A549 (cell line): ENCODE results near the gene COL5A2.

Experiments used
- BHLHE40 ChIP-seq: IDR thresholded peaks from 2 replicates; pipeline ENCODE4 v1.6.1; 2012; ENCODE audit warnings: low read depth, low read length, inconsistent platforms
- EP300 ChIP-seq, 2 experiments: fragments of >200 bp; sonication (Bioruptor Twin); formaldehyde crosslinking; IDR thresholded peaks; 2 replicates in 1 of 2; 3 replicates in 1 of 2; pipeline ENCODE4 v1.6.1; 2016 to 2017
- MAFK ChIP-seq: fragments of 450-650 bp; IDR thresholded peaks from 2 replicates; pipeline ENCODE4 v1.6.1; 2014; ENCODE audit not compliant: partially characterized antibody
- NR3C1 ChIP-seq: fragments of >200 bp; sonication (Bioruptor Twin); formaldehyde crosslinking; IDR thresholded peaks from 3 replicates; pipeline ENCODE4 v1.6.1; 2017
- RAD21 ChIP-seq, 2 experiments: fragments of >200 bp in 1 of 2; sonication (Bioruptor Twin) in 1 of 2; formaldehyde crosslinking in 1 of 2; IDR thresholded peaks in 1 of 2; conservative IDR thresholded peaks in 1 of 2; 2 replicates in 1 of 2; 3 replicates in 1 of 2; pipeline ENCODE4 v1.6.1; 2012 to 2018; ENCODE audit warnings: inconsistent platforms in 1 of 2
- RNF2 ChIP-seq: fragments of 200-600 bp; sonication (generic); IDR thresholded peaks from 2 replicates; pipeline ENCODE4 v1.6.1; 2016; ENCODE audit warnings: low read depth, mild to moderate bottlenecking, antibody characterized with exemption, moderate library complexity, borderline replicate concordance
- TF ChIP-seq, protein P1 (sequence below): fragments of 200-600 bp; sonication (generic); IDR thresholded peaks from 2 replicates; pipeline ENCODE4 v1.6.1; 2016; ENCODE audit warnings: antibody characterized with exemption, mild to moderate bottlenecking, moderate library complexity
- TF ChIP-seq, protein P2 (sequence below): IDR thresholded peaks from 2 replicates; pipeline ENCODE4 v1.6.1; 2012
- TF ChIP-seq, protein P3 (sequence below): fragments of >200 bp; sonication (Bioruptor Twin); formaldehyde crosslinking; IDR thresholded peaks from 3 replicates; pipeline ENCODE4 v1.5.1; 2016

DNA sequence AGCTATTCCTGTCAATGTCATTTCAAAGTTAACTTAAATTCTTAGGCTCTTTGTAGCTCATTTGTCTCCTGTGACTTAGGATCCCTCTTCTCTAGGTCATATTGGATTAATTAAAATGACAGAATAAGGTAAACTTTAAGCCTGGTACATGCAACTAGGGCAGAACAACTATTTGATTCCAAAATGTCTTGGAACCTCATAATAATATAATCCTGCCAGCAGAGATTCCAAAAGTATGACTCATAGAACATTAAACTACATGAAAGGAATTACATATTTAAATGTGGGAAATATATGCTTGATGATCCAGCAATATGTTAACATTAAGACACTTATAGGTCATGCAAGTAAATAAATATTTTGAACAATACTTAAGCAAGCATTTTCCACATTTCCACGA lies 142.0 kb downstream of the COL5A2 start:
- TF ChIP-seq RNF2, result no peak
- TF ChIP-seq MAFK, result no peak
- TF ChIP-seq, protein P1, sequence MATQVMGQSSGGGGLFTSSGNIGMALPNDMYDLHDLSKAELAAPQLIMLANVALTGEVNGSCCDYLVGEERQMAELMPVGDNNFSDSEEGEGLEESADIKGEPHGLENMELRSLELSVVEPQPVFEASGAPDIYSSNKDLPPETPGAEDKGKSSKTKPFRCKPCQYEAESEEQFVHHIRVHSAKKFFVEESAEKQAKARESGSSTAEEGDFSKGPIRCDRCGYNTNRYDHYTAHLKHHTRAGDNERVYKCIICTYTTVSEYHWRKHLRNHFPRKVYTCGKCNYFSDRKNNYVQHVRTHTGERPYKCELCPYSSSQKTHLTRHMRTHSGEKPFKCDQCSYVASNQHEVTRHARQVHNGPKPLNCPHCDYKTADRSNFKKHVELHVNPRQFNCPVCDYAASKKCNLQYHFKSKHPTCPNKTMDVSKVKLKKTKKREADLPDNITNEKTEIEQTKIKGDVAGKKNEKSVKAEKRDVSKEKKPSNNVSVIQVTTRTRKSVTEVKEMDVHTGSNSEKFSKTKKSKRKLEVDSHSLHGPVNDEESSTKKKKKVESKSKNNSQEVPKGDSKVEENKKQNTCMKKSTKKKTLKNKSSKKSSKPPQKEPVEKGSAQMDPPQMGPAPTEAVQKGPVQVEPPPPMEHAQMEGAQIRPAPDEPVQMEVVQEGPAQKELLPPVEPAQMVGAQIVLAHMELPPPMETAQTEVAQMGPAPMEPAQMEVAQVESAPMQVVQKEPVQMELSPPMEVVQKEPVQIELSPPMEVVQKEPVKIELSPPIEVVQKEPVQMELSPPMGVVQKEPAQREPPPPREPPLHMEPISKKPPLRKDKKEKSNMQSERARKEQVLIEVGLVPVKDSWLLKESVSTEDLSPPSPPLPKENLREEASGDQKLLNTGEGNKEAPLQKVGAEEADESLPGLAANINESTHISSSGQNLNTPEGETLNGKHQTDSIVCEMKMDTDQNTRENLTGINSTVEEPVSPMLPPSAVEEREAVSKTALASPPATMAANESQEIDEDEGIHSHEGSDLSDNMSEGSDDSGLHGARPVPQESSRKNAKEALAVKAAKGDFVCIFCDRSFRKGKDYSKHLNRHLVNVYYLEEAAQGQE, result no peak
- no peak for TF ChIP-seq EP300 (IDR thresholded peaks at IDR 0.05)
- no peak for TF ChIP-seq RAD21 (conservative IDR thresholded peaks at IDR 0.05 in 1 of 2, IDR thresholded peaks at IDR 0.05 in 1 of 2)
- TF ChIP-seq, protein P2, sequence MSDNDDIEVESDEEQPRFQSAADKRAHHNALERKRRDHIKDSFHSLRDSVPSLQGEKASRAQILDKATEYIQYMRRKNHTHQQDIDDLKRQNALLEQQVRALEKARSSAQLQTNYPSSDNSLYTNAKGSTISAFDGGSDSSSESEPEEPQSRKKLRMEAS, result no peak
- no peak for TF ChIP-seq NR3C1
- TF ChIP-seq, protein P3, sequence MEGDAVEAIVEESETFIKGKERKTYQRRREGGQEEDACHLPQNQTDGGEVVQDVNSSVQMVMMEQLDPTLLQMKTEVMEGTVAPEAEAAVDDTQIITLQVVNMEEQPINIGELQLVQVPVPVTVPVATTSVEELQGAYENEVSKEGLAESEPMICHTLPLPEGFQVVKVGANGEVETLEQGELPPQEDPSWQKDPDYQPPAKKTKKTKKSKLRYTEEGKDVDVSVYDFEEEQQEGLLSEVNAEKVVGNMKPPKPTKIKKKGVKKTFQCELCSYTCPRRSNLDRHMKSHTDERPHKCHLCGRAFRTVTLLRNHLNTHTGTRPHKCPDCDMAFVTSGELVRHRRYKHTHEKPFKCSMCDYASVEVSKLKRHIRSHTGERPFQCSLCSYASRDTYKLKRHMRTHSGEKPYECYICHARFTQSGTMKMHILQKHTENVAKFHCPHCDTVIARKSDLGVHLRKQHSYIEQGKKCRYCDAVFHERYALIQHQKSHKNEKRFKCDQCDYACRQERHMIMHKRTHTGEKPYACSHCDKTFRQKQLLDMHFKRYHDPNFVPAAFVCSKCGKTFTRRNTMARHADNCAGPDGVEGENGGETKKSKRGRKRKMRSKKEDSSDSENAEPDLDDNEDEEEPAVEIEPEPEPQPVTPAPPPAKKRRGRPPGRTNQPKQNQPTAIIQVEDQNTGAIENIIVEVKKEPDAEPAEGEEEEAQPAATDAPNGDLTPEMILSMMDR, result no peak
- no peak for TF ChIP-seq BHLHE40
